SK-N-SH treated with all-trans-retinoic acid at 6 μM for 48 hours (cell line): ENCODE results near the gene KCNH2.

Source experiments
- ATAC-seq: fragments of 200-7000 bp; cut with Tn5 transposase; 3 replicates; pipeline ENCODE4 v1.9.1; 2020; ENCODE audit warnings: mild to moderate bottlenecking, moderate library complexity
- ARNTL ChIP-seq: fragments of 450-650 bp; formaldehyde crosslinking; IDR thresholded peaks from 2 replicates; pipeline ENCODE4 v1.5.0; 2020; ENCODE audit warnings: low read depth, mild to moderate bottlenecking, moderate library complexity, borderline replicate concordance
- CREB5 ChIP-seq: fragments of 250-450 bp; sonication (Bioruptor Pico); IDR thresholded peaks from 2 replicates; pipeline ENCODE4 v1.5.1; 2020; ENCODE audit warnings: low read depth, mild to moderate bottlenecking, moderate library complexity
- CSDC2 ChIP-seq: fragments of 250-450 bp; sonication (Bioruptor Pico); IDR thresholded peaks from 2 replicates; pipeline ENCODE4 v1.5.0; 2020; ENCODE audit warnings: mild to moderate bottlenecking, moderate library complexity
- CSRNP3 ChIP-seq: fragments of 250-450 bp; sonication (Bioruptor Pico); IDR thresholded peaks from 2 replicates; pipeline ENCODE4 v1.5.1; 2021; ENCODE audit warnings: mild to moderate bottlenecking, moderate library complexity
- ESRRG ChIP-seq: fragments of 250-450 bp; sonication (Bioruptor Pico); IDR thresholded peaks from 2 replicates; pipeline ENCODE4 v1.6.1; 2021; ENCODE audit warnings: mild to moderate bottlenecking
- GLIS3 ChIP-seq: fragments of 250-450 bp; sonication (Bioruptor Pico); IDR thresholded peaks from 2 replicates; pipeline ENCODE4 v1.5.0; 2020; ENCODE audit warnings: mild to moderate bottlenecking, moderate library complexity
- ISL1 ChIP-seq: fragments of 250-450 bp; sonication (Bioruptor Pico); IDR thresholded peaks from 2 replicates; pipeline ENCODE4 v2.1.2; 2022; ENCODE audit warnings: mild to moderate bottlenecking, moderate library complexity
- PATZ1 ChIP-seq: fragments of 250-450 bp; sonication (Bioruptor Pico); IDR thresholded peaks from 2 replicates; pipeline ENCODE4 v1.8.0; 2020; ENCODE audit warnings: mild to moderate bottlenecking, moderate library complexity, borderline replicate concordance
- POU6F1 ChIP-seq: fragments of 250-450 bp; sonication (Bioruptor Pico); IDR thresholded peaks from 2 replicates; pipeline ENCODE4 v1.8.0; 2021; ENCODE audit warnings: low read depth, mild to moderate bottlenecking, moderate library complexity, borderline replicate concordance
- RARB ChIP-seq: fragments of 250-450 bp; sonication (Bioruptor Pico); IDR thresholded peaks from 2 replicates; pipeline ENCODE4 v1.8.0; 2021; ENCODE audit warnings: mild to moderate bottlenecking, moderate library complexity
- SNAI2 ChIP-seq: fragments of 250-450 bp; sonication (Bioruptor Pico); IDR thresholded peaks from 2 replicates; pipeline ENCODE4 v1.5.0; 2020; ENCODE audit warnings: mild to moderate bottlenecking, moderate library complexity
- TCF4 ChIP-seq: fragments of 250-450 bp; sonication (Bioruptor Pico); IDR thresholded peaks from 2 replicates; pipeline ENCODE4 v1.8.0; 2021; ENCODE audit warnings: mild to moderate bottlenecking, moderate library complexity, borderline replicate concordance
- TOX ChIP-seq: fragments of 250-450 bp; sonication (Bioruptor Pico); IDR thresholded peaks from 2 replicates; pipeline ENCODE4 v1.8.0; 2021; ENCODE audit warnings: mild to moderate bottlenecking, moderate library complexity, borderline replicate concordance
- TSHZ2 ChIP-seq: fragments of 250-450 bp; sonication (Bioruptor Pico); IDR thresholded peaks from 2 replicates; pipeline ENCODE4 v1.5.0; 2020; ENCODE audit warnings: mild to moderate bottlenecking, moderate library complexity
- ZC3H10 ChIP-seq: fragments of 250-450 bp; sonication (Bioruptor Pico); IDR thresholded peaks from 2 replicates; pipeline ENCODE4 v1.5.1; 2021; ENCODE audit warnings: mild to moderate bottlenecking, moderate library complexity
- ZFP3 ChIP-seq: fragments of 250-450 bp; sonication (Bioruptor Pico); IDR thresholded peaks from 2 replicates; pipeline ENCODE4 v1.5.0; 2020; ENCODE audit warnings: mild to moderate bottlenecking, moderate library complexity
- ZNF565 ChIP-seq: fragments of 450-650 bp; formaldehyde crosslinking; conservative IDR thresholded peaks from 2 replicates; pipeline ENCODE4 v1.5.0; 2020; ENCODE audit warnings: low read depth, mild to moderate bottlenecking, moderate library complexity

The KCNH2 gene

GRCh38 chr7:151016942-151017341 lies 38.8 kb upstream of the KCNH2 start:
- no peak for TF ChIP-seq CREB5
- TF ChIP-seq PATZ1 (CRISPR knock-in tag) = no peak
- no peak for TF ChIP-seq ISL1 (CRISPR knock-in tag)
- no peak for TF ChIP-seq ZC3H10
- TF ChIP-seq CSRNP3 = no peak
- TF ChIP-seq ESRRG (CRISPR knock-in tag) = no peak
- no peak for TF ChIP-seq GLIS3
- TF ChIP-seq TOX (CRISPR knock-in tag) = no peak
- TF ChIP-seq ZNF565 (CRISPR knock-in tag) = no peak
- TF ChIP-seq CSDC2 = no peak
- no peak for TF ChIP-seq SNAI2
- TF ChIP-seq TSHZ2 (CRISPR knock-in tag) = no peak
- no peak for TF ChIP-seq RARB (CRISPR knock-in tag)
- TF ChIP-seq POU6F1 (CRISPR knock-in tag) = no peak
- no peak for TF ChIP-seq TCF4
- ATAC-seq = no peak

- TF ChIP-seq POU6F1 (CRISPR knock-in tag) = no peak
- TF ChIP-seq ESRRG (CRISPR knock-in tag) = no peak
- no peak for TF ChIP-seq ISL1 (CRISPR knock-in tag)
- TF ChIP-seq TSHZ2 (CRISPR knock-in tag) = no peak
- TF ChIP-seq CREB5 = no peak
- no peak for TF ChIP-seq ZNF565 (CRISPR knock-in tag)
- no peak for TF ChIP-seq CSRNP3
- TF ChIP-seq TCF4 = no peak
- TF ChIP-seq ZFP3 (CRISPR knock-in tag) = no peak
- no peak for TF ChIP-seq ARNTL
- no peak for TF ChIP-seq GLIS3
- no peak for ATAC-seq
These were observed 38.4 kb upstream of the KCNH2 start for GRCh38 chr7:151016505-151016904.
